GM19467 (cell line): ENCODE data around the gene PDS5A.
"Not testable (repeated sequence)": the region's sequence is repeated elsewhere in the genome, so short reads cannot be mapped to it uniquely, and the experiment has no call there.

Experiments
- ATAC-seq: cut with Tn5 transposase; IDR thresholded peaks from one replicate; pipeline ENCODE4 v1.9.1; 2021; ENCODE audit warnings: mild to moderate bottlenecking, moderate library complexity; ENCODE audit not compliant: unreplicated experiment

PDS5A gene

DNA sequence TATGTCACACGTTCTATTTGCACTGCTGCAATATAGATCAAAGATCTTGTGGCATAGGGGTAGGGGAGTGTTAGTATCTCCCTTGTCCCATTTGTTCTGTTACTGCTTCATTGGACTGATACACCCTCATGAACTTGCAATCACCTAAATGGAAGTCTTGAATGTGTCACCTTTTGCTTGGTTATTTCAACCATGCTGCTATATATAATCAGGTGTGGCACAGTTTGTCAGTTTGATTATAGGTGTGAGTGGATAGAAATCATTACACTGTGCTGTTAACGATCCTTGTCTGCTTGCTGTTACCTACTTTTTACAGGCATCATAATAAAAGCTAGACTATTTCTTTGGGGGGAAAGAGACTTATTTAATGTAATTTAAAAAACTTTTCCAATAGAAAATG lies 195.7 kb downstream of the PDS5A start:
- not testable (repeated sequence) for ATAC-seq
